ENCODE measurements around the gene PRRG2. TPM values are rescaled to one million over a fixed set of nuclear protein-coding genes. Genes with fewer than 3 reads are reported as not detected.

The PRRG2 gene
- total and polyA plus RNA-seq, 2 experiments from 2014 or later: 2.0 to 3.8 TPM

GRCh38 chr19:49534632-49535385, 46.3 kb upstream of the PRRG2 start:
- Histone ChIP-seq H3K9me2 (ENCODE audit: insufficient read depth) (no peaks in the 10 kb centered on the region), H3K4me1 (ENCODE audit: insufficient read depth) (peaks cover 7% of the 10 kb centered on the region; the same call in 1 of the 2 replicates), H3K79me2 (replicated peaks; ENCODE audit: insufficient read depth) (no peaks in the 10 kb centered on the region), H3F3A (replicated peaks; ENCODE audit: low read depth) (peaks cover 18% of the 10 kb centered on the region), H2AFZ (peak overlapping the region; percentile 88), H4K20me1 (replicated peaks; ENCODE audit: insufficient read depth) (no peaks in the 10 kb centered on the region; the same call in 1 of the 2 replicates), H3K27me3 (ENCODE audit: insufficient read depth) (no peaks in the 10 kb centered on the region), H3K4me3 (peak overlapping the region; percentile 80), H3K4me2 (peak overlapping the region; percentile 90), H3K27ac (ENCODE audit: low read depth) (no peak overlapping the region), H3K36me3 (ENCODE audit: insufficient read depth) (no peaks in the 10 kb centered on the region)
- H3K27me3 Mint-ChIP-seq (ENCODE audit: insufficient read depth, low read depth, poor library complexity): peaks cover 15% of the 10 kb centered on the region
- no peaks in the 10 kb centered on the region; the same call in 2 of the 3 replicates for H3K36me3 Mint-ChIP-seq (ENCODE audit: low read depth)
- DNase-seq (ENCODE audit: low spot score): no peak
- no peak overlapping the region; the same call in 1 of the 2 replicates for H3K27ac Mint-ChIP-seq
- TF ChIP-seq ZNF462 (CRISPR knock-in tag; IDR thresholded peaks at IDR 0.05) (no peak), ZNF331 (CRISPR knock-in tag; IDR thresholded peaks at IDR 0.05; ENCODE audit: low read depth) (no peak), CREB1 (CRISPR knock-in tag; IDR thresholded peaks at IDR 0.05; ENCODE audit: low read depth) (no peak), POLR2AphosphoS5 (IDR thresholded peaks at IDR 0.05; ENCODE audit: low read depth) (no peak), STAT1 (IDR thresholded peaks at IDR 0.05; ENCODE audit: unreplicated experiment) (no peak)
- ATAC-seq: no peak
- H3K9me3 Mint-ChIP-seq: no peaks in the 10 kb centered on the region
- H3K4me3 Mint-ChIP-seq: peak overlapping the region; percentile 80
- peaks cover 15% of the 10 kb centered on the region for H3K4me1 Mint-ChIP-seq
